ENCODE measurements around the gene OPCML.

OPCML gene

GRCh38 chr11:132579136-132579535, 953.2 kb downstream of the OPCML start:
- DNase-seq, result no peak

- no peak for DNase-seq
Observed at GRCh38 chr11:132578580-132578979, 953.7 kb downstream of the OPCML start.

GRCh38 chr11:132576706-132577105, 955.6 kb downstream of the OPCML start:
- no peak for DNase-seq

- no peak for DNase-seq
Observed at GRCh38 chr11:132564091-132564885, 968.0 kb downstream of the OPCML start.

- no peak for DNase-seq
Observed at GRCh38 chr11:132563050-132563449, 969.3 kb downstream of the OPCML start.

GRCh38 chr11:132561937-132562336, 970.4 kb downstream of the OPCML start:
- DNase-seq, result no peak

- no peak for DNase-seq
Observed at GRCh38 chr11:132559331-132560036, 972.8 kb downstream of the OPCML start.

GRCh38 chr11:132556316-132556715, 976.0 kb downstream of the OPCML start:
- no peak for DNase-seq

GRCh38 chr11:132555617-132556016, 976.7 kb downstream of the OPCML start:
- no peak for DNase-seq

- no peak for DNase-seq
Observed at GRCh38 chr11:132551016-132551415, 981.3 kb downstream of the OPCML start.

- no peak for DNase-seq
Observed at GRCh38 chr11:132549561-132549960, 982.7 kb downstream of the OPCML start.

- no peak for DNase-seq
Observed at GRCh38 chr11:132549001-132549400, 983.3 kb downstream of the OPCML start.

GRCh38 chr11:132544007-132544406, 988.3 kb downstream of the OPCML start:
- DNase-seq, result no peak

- no peak for DNase-seq
Observed at GRCh38 chr11:132541794-132542193, 990.5 kb downstream of the OPCML start.

GRCh38 chr11:132540581-132540980, 991.7 kb downstream of the OPCML start:
- DNase-seq, result no peak

GRCh38 chr11:132539590-132540368, 992.5 kb downstream of the OPCML start:
- no peak for DNase-seq

- DNase-seq, result no peak
Observed at GRCh38 chr11:132538642-132539041, 993.7 kb downstream of the OPCML start.

GRCh38 chr11:132535830-132536229, 996.5 kb downstream of the OPCML start:
- no peak for DNase-seq

GRCh38 chr11:132531921-132532320, 1000.4 kb downstream of the OPCML start:
- DNase-seq, result no peak

- DNase-seq, result no peak
Observed at GRCh38 chr11:132528181-132528580, 1004.1 kb downstream of the OPCML start.

- no peak for DNase-seq
Observed at GRCh38 chr11:132523929-132524328, 1008.4 kb downstream of the OPCML start.

GRCh38 chr11:132520199-132520598, 1012.1 kb downstream of the OPCML start:
- DNase-seq, result no peak

- no peak for DNase-seq
Observed at GRCh38 chr11:132519241-132519815, 1013.0 kb downstream of the OPCML start.
